Measurements from ENCODE around the gene TUBE1.
A peak's percentile ranks its signal among the peaks of the same experiment; 100 is the strongest.

Gene TUBE1

GRCh38 chr6:112043032-112044007 is 44.0 kb downstream of the TUBE1 start:
- Histone ChIP-seq H3K27me3 (ENCODE audit: control insufficient read depth, insufficient read depth, low read length) (no peaks in the 10 kb centered on the region), H3K4me3 (ENCODE audit: low read length) (peak overlapping the region; percentile 79), H3K4me1 (ENCODE audit: control insufficient read depth, insufficient read depth, low read length) (peaks cover 64% of the 10 kb centered on the region), H3K36me3 (ENCODE audit: insufficient read depth, low read length) (no peaks in the 10 kb centered on the region), H3K9me3 (replicated peaks; ENCODE audit: low read length) (no peaks in the 10 kb centered on the region), H3K4me2 (ENCODE audit: low read length) (peak overlapping the region; percentile 94), H3K9ac (ENCODE audit: low read depth, low read length) (peak overlapping the region; percentile 97)

- peaks cover 79% of the 10 kb centered on the region for H3K4me1 ChIP-seq (ENCODE audit: control insufficient read depth, insufficient read depth, low read length)
- H3K36me3 ChIP-seq (ENCODE audit: insufficient read depth, low read length), result no peaks in the 10 kb centered on the region
- H3K9ac ChIP-seq (ENCODE audit: low read depth, low read length), result peak overlapping the region; percentile 97
- H3K4me2 ChIP-seq (ENCODE audit: low read length), result no peak overlapping the region
- no peaks in the 10 kb centered on the region for H3K9me3 ChIP-seq (replicated peaks; ENCODE audit: low read length)
- H3K27me3 ChIP-seq (ENCODE audit: control insufficient read depth, insufficient read depth, low read length), result no peaks in the 10 kb centered on the region
- H3K4me3 ChIP-seq (ENCODE audit: low read length), result no peak overlapping the region
Observed at GRCh38 chr6:112041535-112041934, 45.7 kb downstream of the TUBE1 start.

GRCh38 chr6:112040956-112041355 is 46.3 kb downstream of the TUBE1 start:
- no peaks in the 10 kb centered on the region for H3K36me3 ChIP-seq (ENCODE audit: insufficient read depth, low read length)
- H3K4me2 ChIP-seq (ENCODE audit: low read length), result no peak overlapping the region
- peak overlapping the region; percentile 97 for H3K9ac ChIP-seq (ENCODE audit: low read depth, low read length)
- no peaks in the 10 kb centered on the region for H3K27me3 ChIP-seq (ENCODE audit: control insufficient read depth, insufficient read depth, low read length)
- peaks cover 84% of the 10 kb centered on the region for H3K4me1 ChIP-seq (ENCODE audit: control insufficient read depth, insufficient read depth, low read length)
- H3K9me3 ChIP-seq (replicated peaks; ENCODE audit: low read length), result no peaks in the 10 kb centered on the region
- no peak overlapping the region for H3K4me3 ChIP-seq (ENCODE audit: low read length)

GRCh38 chr6:112039431-112039770 is 47.9 kb downstream of the TUBE1 start:
- no peaks in the 10 kb centered on the region for H3K9me3 ChIP-seq (replicated peaks; ENCODE audit: low read length)
- H3K27me3 ChIP-seq (ENCODE audit: control insufficient read depth, insufficient read depth, low read length), result no peaks in the 10 kb centered on the region
- no peaks in the 10 kb centered on the region for H3K36me3 ChIP-seq (ENCODE audit: insufficient read depth, low read length)
- peak overlapping the region; percentile 6 for H3K4me3 ChIP-seq (ENCODE audit: low read length)
- H3K4me2 ChIP-seq (ENCODE audit: low read length), result peak overlapping the region; percentile 61
- H3K9ac ChIP-seq (ENCODE audit: low read depth, low read length), result peak overlapping the region; percentile 97
- H3K4me1 ChIP-seq (ENCODE audit: control insufficient read depth, insufficient read depth, low read length), result peaks cover 81% of the 10 kb centered on the region

GRCh38 chr6:112038756-112039430 is 48.4 kb downstream of the TUBE1 start:
- H3K4me2 ChIP-seq (ENCODE audit: low read length), result peak overlapping the region; percentile 61
- peak overlapping the region; percentile 97 for H3K9ac ChIP-seq (ENCODE audit: low read depth, low read length)
- H3K4me3 ChIP-seq (ENCODE audit: low read length), result peak overlapping the region; percentile 6
- H3K4me1 ChIP-seq (ENCODE audit: control insufficient read depth, insufficient read depth, low read length), result peaks cover 81% of the 10 kb centered on the region
- no peaks in the 10 kb centered on the region for H3K36me3 ChIP-seq (ENCODE audit: insufficient read depth, low read length)
- H3K27me3 ChIP-seq (ENCODE audit: control insufficient read depth, insufficient read depth, low read length), result no peaks in the 10 kb centered on the region
- no peaks in the 10 kb centered on the region for H3K9me3 ChIP-seq (replicated peaks; ENCODE audit: low read length)

GRCh38 chr6:112038268-112038667 is 49.0 kb downstream of the TUBE1 start:
- H3K4me1 ChIP-seq (ENCODE audit: control insufficient read depth, insufficient read depth, low read length), result peaks cover 85% of the 10 kb centered on the region
- peak overlapping the region; percentile 41 for H3K4me3 ChIP-seq (ENCODE audit: low read length)
- peak overlapping the region; percentile 97 for H3K9ac ChIP-seq (ENCODE audit: low read depth, low read length)
- no peaks in the 10 kb centered on the region for H3K27me3 ChIP-seq (ENCODE audit: control insufficient read depth, insufficient read depth, low read length)
- no peaks in the 10 kb centered on the region for H3K36me3 ChIP-seq (ENCODE audit: insufficient read depth, low read length)
- H3K9me3 ChIP-seq (replicated peaks; ENCODE audit: low read length), result no peaks in the 10 kb centered on the region
- H3K4me2 ChIP-seq (ENCODE audit: low read length), result peak overlapping the region; percentile 61

GRCh38 chr6:112037783-112038216 is 49.5 kb downstream of the TUBE1 start:
- Histone ChIP-seq H3K27me3 (ENCODE audit: control insufficient read depth, insufficient read depth, low read length) (no peaks in the 10 kb centered on the region), H3K9ac (ENCODE audit: low read depth, low read length) (peak overlapping the region; percentile 97), H3K4me1 (ENCODE audit: control insufficient read depth, insufficient read depth, low read length) (peaks cover 84% of the 10 kb centered on the region), H3K9me3 (replicated peaks; ENCODE audit: low read length) (no peaks in the 10 kb centered on the region), H3K4me3 (ENCODE audit: low read length) (peak overlapping the region; percentile 41), H3K36me3 (ENCODE audit: insufficient read depth, low read length) (no peaks in the 10 kb centered on the region), H3K4me2 (ENCODE audit: low read length) (peak overlapping the region; percentile 61)

- Histone ChIP-seq H3K4me1 (ENCODE audit: control insufficient read depth, insufficient read depth, low read length) (peaks cover 70% of the 10 kb centered on the region), H3K36me3 (ENCODE audit: insufficient read depth, low read length) (no peaks in the 10 kb centered on the region), H3K27me3 (ENCODE audit: control insufficient read depth, insufficient read depth, low read length) (no peaks in the 10 kb centered on the region), H3K4me3 (ENCODE audit: low read length) (no peak overlapping the region), H3K4me2 (ENCODE audit: low read length) (no peak overlapping the region), H3K9ac (ENCODE audit: low read depth, low read length) (peak overlapping the region; percentile 75), H3K9me3 (replicated peaks; ENCODE audit: low read length) (no peaks in the 10 kb centered on the region)
Observed at GRCh38 chr6:112036088-112036637, 51.1 kb downstream of the TUBE1 start.

GRCh38 chr6:112034616-112034995 is 52.7 kb downstream of the TUBE1 start:
- Histone ChIP-seq H3K36me3 (ENCODE audit: insufficient read depth, low read length) (no peaks in the 10 kb centered on the region), H3K27me3 (ENCODE audit: control insufficient read depth, insufficient read depth, low read length) (no peaks in the 10 kb centered on the region), H3K4me1 (ENCODE audit: control insufficient read depth, insufficient read depth, low read length) (peaks cover 59% of the 10 kb centered on the region), H3K9me3 (replicated peaks; ENCODE audit: low read length) (no peaks in the 10 kb centered on the region), H3K4me3 (ENCODE audit: low read length) (no peak overlapping the region), H3K4me2 (ENCODE audit: low read length) (no peak overlapping the region), H3K9ac (ENCODE audit: low read depth, low read length) (no peak overlapping the region)

- Histone ChIP-seq H3K36me3 (ENCODE audit: insufficient read depth, low read length) (no peaks in the 10 kb centered on the region), H3K4me2 (ENCODE audit: low read length) (no peak overlapping the region), H3K4me3 (ENCODE audit: low read length) (no peak overlapping the region), H3K27me3 (ENCODE audit: control insufficient read depth, insufficient read depth, low read length) (no peaks in the 10 kb centered on the region), H3K4me1 (ENCODE audit: control insufficient read depth, insufficient read depth, low read length) (peaks cover 53% of the 10 kb centered on the region), H3K9ac (ENCODE audit: low read depth, low read length) (no peak overlapping the region), H3K9me3 (replicated peaks; ENCODE audit: low read length) (no peaks in the 10 kb centered on the region)
Observed at GRCh38 chr6:112033791-112034615, 53.3 kb downstream of the TUBE1 start.

- Histone ChIP-seq H3K9ac (ENCODE audit: low read depth, low read length) (no peak overlapping the region), H3K36me3 (ENCODE audit: insufficient read depth, low read length) (no peaks in the 10 kb centered on the region), H3K4me2 (ENCODE audit: low read length) (no peak overlapping the region), H3K4me3 (ENCODE audit: low read length) (no peak overlapping the region), H3K4me1 (ENCODE audit: control insufficient read depth, insufficient read depth, low read length) (peaks cover 49% of the 10 kb centered on the region), H3K9me3 (replicated peaks; ENCODE audit: low read length) (no peaks in the 10 kb centered on the region), H3K27me3 (ENCODE audit: control insufficient read depth, insufficient read depth, low read length) (no peaks in the 10 kb centered on the region)
Observed at GRCh38 chr6:112032728-112033127, 54.6 kb downstream of the TUBE1 start.

Measured in skeletal muscle satellite cell (primary cell).